Fibroblast of pulmonary artery (primary cell): ENCODE results near the gene SLC22A7.

Source experiments
- DNase-seq: peaks from one replicate; pipeline ENCODE4 v3.0.0-alpha.2; 2010; ENCODE audit warnings: low read depth
- H3K4me3 ChIP-seq: replicated peaks from 2 replicates; pipeline ENCODE4 v1.5.1; 2011; ENCODE audit warnings: low read depth, mild to moderate bottlenecking, control low read depth, low read length, moderate library complexity
- TF ChIP-seq, protein P1 (sequence below): IDR thresholded peaks from 2 replicates; pipeline ENCODE4 v1.5.1; 2011; ENCODE audit warnings: mild to moderate bottlenecking, control low read depth, low read length, inconsistent platforms; ENCODE audit errors: missing control alignments

SLC22A7 gene

DNA sequence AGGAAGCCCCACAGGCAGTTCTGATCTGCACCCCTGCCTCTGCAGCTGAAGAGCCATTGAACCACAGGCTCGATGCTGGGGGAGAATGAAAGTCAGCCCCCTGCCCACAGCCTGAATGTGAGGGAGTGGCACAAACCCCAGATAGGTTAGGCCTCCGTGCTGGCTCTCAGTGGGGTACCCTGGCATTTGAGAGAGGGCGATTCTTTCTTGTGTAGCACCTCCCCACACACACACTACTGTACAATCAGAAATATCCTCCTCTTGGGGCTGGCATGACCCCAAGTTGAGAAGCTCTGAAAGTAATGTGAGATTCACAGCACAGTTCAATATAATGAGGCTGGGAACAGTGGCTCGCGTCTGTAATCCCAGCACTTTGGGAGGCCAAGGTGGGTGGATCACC is 36.9 kb upstream of the SLC22A7 start:
- TF ChIP-seq, protein P1, sequence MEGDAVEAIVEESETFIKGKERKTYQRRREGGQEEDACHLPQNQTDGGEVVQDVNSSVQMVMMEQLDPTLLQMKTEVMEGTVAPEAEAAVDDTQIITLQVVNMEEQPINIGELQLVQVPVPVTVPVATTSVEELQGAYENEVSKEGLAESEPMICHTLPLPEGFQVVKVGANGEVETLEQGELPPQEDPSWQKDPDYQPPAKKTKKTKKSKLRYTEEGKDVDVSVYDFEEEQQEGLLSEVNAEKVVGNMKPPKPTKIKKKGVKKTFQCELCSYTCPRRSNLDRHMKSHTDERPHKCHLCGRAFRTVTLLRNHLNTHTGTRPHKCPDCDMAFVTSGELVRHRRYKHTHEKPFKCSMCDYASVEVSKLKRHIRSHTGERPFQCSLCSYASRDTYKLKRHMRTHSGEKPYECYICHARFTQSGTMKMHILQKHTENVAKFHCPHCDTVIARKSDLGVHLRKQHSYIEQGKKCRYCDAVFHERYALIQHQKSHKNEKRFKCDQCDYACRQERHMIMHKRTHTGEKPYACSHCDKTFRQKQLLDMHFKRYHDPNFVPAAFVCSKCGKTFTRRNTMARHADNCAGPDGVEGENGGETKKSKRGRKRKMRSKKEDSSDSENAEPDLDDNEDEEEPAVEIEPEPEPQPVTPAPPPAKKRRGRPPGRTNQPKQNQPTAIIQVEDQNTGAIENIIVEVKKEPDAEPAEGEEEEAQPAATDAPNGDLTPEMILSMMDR, result no peak
- DNase-seq, result no peak
- H3K4me3 ChIP-seq, result no peak overlapping the region

DNA sequence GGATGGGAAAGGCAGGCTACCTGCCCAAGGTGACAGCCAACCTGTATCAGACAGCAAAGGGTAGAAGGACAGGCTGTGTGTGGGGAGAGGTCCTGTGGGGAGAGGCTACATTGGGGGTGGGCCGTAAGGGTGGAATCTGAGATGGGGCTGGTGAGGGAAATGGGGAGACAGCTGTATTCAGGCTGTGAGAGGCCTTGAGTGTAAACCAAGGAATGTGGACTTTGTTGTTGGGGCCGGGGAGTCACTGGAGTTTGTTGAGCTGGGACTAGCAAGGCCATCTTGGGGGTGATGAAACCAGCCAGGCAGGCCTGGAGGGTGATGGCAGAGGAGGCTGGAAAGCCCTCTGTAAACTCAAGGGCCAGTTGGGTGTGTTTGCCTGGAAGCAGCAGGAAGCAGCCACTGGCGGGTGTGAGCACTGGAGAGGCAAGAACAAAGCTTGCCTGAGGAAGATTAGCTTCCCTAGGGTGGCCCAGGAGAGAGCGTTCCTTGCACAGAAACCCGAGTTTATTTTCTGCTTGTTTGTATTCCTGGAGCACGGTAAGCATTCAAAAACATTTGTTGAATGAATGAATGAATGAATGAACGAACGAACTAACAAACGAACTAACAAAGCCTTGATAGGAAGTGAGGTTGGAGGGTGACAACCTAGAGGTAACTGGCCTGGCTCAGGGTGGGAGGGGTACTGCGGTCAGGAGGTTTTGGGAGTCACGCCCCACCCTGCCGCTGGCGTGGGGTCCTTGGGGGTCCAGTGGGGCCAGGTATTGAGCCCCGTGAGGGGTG is 35.9 kb upstream of the SLC22A7 start:
- no peak for DNase-seq
- TF ChIP-seq, protein P1, result no peak
- no peak overlapping the region for H3K4me3 ChIP-seq

DNA sequence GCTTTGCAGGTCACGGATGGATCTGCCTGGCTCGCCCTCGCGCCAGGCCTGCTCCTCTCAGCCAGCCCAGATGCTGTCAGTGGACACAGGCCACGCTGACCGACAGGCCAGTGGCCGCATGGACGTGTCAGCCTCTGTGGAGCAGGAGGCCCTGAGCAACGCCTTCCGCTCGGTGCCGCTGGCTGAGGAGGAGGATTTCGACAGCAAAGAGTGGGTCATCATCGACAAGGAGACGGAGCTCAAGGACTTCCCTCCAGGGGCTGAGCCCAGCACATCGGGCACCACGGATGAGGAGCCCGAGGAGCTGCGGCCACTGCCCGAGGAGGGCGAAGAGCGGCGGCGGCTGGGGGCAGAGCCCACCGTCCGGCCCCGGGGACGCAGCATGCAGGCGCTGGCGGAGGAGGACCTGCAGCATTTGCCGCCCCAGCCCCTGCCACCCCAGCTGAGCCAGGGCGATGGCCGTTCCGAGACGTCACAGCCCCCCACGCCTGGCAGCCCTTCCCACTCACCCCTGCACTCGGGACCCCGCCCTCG is 35.2 kb upstream of the SLC22A7 start:
- no peak for DNase-seq
- TF ChIP-seq, protein P1, result no peak
- H3K4me3 ChIP-seq, result no peak overlapping the region

DNA sequence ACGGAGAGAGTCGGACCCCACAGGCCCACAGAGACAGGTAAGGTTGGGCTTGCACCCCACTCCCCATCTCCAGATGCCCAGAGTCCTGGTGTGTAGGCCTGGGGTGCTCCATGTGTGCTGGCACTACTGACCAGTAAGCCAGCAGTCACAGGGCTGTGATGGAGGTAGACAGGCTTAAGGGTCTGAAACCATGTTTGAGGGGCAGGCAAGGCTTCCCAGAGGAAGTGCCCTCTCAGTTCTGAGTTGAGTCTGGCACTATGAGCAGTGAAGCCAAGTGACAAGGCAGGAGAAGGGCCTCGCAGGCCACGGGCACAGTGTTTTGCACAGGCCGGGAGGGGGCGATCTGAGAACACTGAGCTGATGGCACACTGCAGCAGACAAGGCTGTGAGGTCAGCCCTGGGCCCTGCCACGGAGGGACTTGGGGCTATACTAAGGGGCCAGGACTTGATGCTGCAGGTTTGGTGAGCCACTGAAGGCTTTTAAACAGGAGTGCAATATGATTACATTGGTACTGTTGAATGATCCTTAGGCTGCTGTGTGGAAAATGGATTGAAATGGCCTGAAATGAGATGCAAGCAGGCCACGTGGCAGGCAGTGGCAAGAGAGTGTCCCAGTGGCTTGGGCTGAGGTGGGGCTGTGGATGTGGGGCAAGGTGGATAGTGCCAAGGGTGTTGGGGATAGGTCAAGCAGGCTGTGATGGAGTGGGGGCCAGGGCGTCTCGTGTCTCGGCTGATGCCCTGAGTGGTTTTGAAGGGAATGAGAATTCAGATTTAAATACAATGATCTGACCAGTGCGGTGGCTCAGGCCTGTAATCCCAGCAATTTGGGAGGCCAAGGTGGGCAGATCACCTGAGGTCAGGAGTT is 34.5 kb upstream of the SLC22A7 start:
- TF ChIP-seq, protein P1, result peak; percentile 79
- H3K4me3 ChIP-seq, result no peak overlapping the region

DNA sequence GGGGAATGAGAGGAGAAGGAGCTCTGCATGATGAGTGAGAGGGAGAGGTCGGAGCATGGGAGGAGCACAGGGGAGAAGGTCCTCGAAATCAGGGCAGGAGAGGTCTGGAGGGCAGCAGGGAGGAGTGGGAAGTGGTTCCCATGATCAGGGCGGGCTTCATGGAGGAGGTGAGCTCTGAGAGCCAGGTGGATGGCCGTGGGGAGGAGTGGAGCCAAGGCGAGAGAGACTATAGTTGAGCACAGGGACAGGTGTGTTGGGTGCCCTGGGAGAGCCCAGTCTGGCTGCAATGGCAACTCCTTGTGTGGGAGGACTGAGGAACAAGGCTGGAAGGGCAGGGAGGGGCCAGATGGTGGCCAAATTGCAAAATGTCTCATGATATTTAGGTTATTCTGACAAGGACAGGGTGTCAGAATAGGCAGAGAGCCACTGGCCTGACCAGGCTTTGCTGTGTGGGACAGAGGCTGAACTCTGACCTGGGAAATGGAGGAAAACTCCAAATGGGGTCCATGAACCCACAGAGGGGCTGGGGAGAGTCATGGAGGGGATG is 33.4 kb upstream of the SLC22A7 start:
- TF ChIP-seq, protein P1, result no peak
- no peak overlapping the region for H3K4me3 ChIP-seq
- no peak for DNase-seq

More for the DNA sequence above, 34.5 kb upstream of the SLC22A7 start:
- peak; percentile 75 for DNase-seq

DNA sequence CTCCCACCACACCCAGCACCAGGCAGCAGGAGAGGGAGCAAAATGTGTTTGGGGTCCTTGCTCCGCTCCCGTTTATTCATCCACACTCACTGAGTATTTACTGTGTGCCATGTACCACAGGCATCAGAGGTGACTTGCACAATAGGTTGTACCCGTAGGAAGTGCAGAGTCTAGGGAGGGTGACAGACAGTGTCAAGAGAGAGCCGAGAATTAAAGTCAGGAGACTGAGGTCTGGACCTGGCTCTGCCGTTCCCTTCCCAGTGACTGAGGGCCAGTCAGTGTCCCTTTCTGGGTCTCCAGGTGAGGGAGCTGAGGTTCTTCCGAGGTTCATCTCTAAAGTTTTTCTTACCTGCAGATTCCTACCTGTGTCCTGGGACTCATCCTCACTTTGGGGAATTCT is 32.5 kb upstream of the SLC22A7 start:
- TF ChIP-seq, protein P1, result no peak
- H3K4me3 ChIP-seq, result no peak overlapping the region
- no peak for DNase-seq
